H1 (cell line): ENCODE data around the gene CDC26.

Experiments
- EZH2 ChIP-seq: fragments of 200-600 bp; sonication (generic); IDR thresholded peaks from 2 replicates; pipeline ENCODE4 v1.7.1; 2012; ENCODE audit warnings: low read depth, mild to moderate bottlenecking, moderate library complexity, low read length, inconsistent platforms; ENCODE audit not compliant: severe bottlenecking
- JUND ChIP-seq: IDR thresholded peaks from 2 replicates; pipeline ENCODE4 v1.6.1; 2011; ENCODE audit warnings: mild to moderate bottlenecking, improper control_type of control experiment, low read length
- RAD21 ChIP-seq, 2 experiments: IDR thresholded peaks in 1 of 2; conservative IDR thresholded peaks in 1 of 2; 2 replicates each; pipeline ENCODE4 v1.6.1; 2011; ENCODE audit warnings: low read depth in 2 of 2, low read length in 2 of 2, improper control_type of control experiment in 1 of 2, inconsistent platforms in 1 of 2, mild to moderate bottlenecking in 1 of 2, moderate library complexity in 1 of 2
- TEAD4 ChIP-seq: IDR thresholded peaks from 2 replicates; pipeline ENCODE4 v1.6.1; 2012; ENCODE audit warnings: low read depth, low read length, inconsistent platforms, mixed read lengths
- TF ChIP-seq, protein P1 (sequence below): IDR thresholded peaks from 2 replicates; pipeline ENCODE4 v1.6.1; 2012; ENCODE audit warnings: inconsistent platforms

DNA sequence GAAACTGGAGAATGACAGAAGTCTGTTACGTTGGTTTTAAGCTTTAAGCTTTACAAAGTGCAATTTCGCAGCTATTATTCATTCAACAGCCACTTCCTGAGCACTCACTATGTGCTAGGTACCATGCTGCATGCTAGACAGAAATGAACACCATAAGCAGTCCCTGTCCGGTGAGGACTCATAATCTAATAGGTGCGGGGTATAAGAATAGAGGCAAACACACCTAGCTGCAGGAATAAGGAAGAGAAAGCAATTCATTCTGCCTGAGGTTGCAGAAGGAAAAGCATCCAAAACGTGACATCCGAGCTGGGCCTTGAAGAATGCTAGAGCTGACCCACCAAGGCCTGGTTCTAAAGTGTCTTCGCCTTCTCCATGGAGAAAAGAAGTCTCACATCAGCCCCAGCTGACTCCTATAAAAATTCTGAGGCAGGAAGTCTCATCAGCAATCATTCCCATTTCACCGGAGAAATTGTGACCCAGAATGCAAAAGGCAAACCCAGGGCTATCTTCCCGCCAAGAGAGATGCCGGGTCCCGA is 54.8 kb downstream of the CDC26 start:
- TF ChIP-seq, protein P1, sequence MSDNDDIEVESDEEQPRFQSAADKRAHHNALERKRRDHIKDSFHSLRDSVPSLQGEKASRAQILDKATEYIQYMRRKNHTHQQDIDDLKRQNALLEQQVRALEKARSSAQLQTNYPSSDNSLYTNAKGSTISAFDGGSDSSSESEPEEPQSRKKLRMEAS: no peak
- TF ChIP-seq EZH2 (no peak), JUND (no peak), RAD21 (IDR thresholded peaks at IDR 0.05 in 1 of 2, conservative IDR thresholded peaks at IDR 0.05 in 1 of 2; ENCODE audit: low read depth in 2 of 2, low read length in 2 of 2) (no peak), TEAD4 (no peak)
